ENCODE data around the gene MISP3.

Gene MISP3

GRCh38 chr19:14061081-14061749 lies 11.4 kb upstream of the MISP3 start:
- no peaks in the 10 kb centered on the region for H3K9me3 ChIP-seq (ENCODE audit: control insufficient read depth in 1 of 2, low read length in 2 of 2)
- H3K27me3 ChIP-seq (ENCODE audit: control insufficient read depth in 1 of 2, insufficient read depth in 2 of 2, low read length in 2 of 2) = peaks cover 11 to 22% of the 10 kb centered on the region in 2 donors
- H3K4me1 ChIP-seq (ENCODE audit: control insufficient read depth in 1 of 2, insufficient read depth in 2 of 2, low read length in 2 of 2) = peaks cover 20 to 21% of the 10 kb centered on the region in 2 donors
- H3K36me3 ChIP-seq (ENCODE audit: control insufficient read depth in 1 of 2, insufficient read depth in 2 of 2, low read length in 2 of 2) = no peaks in the 10 kb centered on the region
- H3K4me3 ChIP-seq (ENCODE audit: low read depth in 1 of 2, low read length in 2 of 2) = peak overlapping the region in 1 of 2 donors; percentile 55
- H3K27ac ChIP-seq (ENCODE audit: low read depth, low read length) = no peak overlapping the region
- no peak overlapping the region for H3K9ac ChIP-seq (ENCODE audit: low read depth in 1 of 2, low read length in 2 of 2)

GRCh38 chr19:14061751-14062557 lies 10.6 kb upstream of the MISP3 start, which contains the start of gene PALM3:
PALM3 (minus strand) TSS chr19:14062076; CDS start chr19:14061980, 96 bp downstream.
- H3K27ac ChIP-seq (ENCODE audit: low read depth, low read length) = no peak within 1 kb of the TSS
- peak within 1 kb of the TSS in 1 of 2 donors; percentile 55 for H3K4me3 ChIP-seq (ENCODE audit: low read depth in 1 of 2, low read length in 2 of 2)
- no peak within 1 kb of the TSS for H3K9ac ChIP-seq (ENCODE audit: low read depth in 1 of 2, low read length in 2 of 2)
- no peaks in the 10 kb centered on the region for H3K9me3 ChIP-seq (ENCODE audit: control insufficient read depth in 1 of 2, low read length in 2 of 2)
- no peaks in the 10 kb centered on the region for H3K36me3 ChIP-seq (ENCODE audit: control insufficient read depth in 1 of 2, insufficient read depth in 2 of 2, low read length in 2 of 2)
- peaks cover 20 to 21% of the 10 kb centered on the region in 2 donors for H3K4me1 ChIP-seq (ENCODE audit: control insufficient read depth in 1 of 2, insufficient read depth in 2 of 2, low read length in 2 of 2)
- peaks cover 11 to 22% of the 10 kb centered on the region in 2 donors for H3K27me3 ChIP-seq (ENCODE audit: control insufficient read depth in 1 of 2, insufficient read depth in 2 of 2, low read length in 2 of 2)

GRCh38 chr19:14062558-14062855 lies 10.1 kb upstream of the MISP3 start:
- H3K9me3 ChIP-seq (ENCODE audit: control insufficient read depth in 1 of 2, low read length in 2 of 2) = no peaks in the 10 kb centered on the region
- peaks cover 11 to 22% of the 10 kb centered on the region in 2 donors for H3K27me3 ChIP-seq (ENCODE audit: control insufficient read depth in 1 of 2, insufficient read depth in 2 of 2, low read length in 2 of 2)
- H3K27ac ChIP-seq (ENCODE audit: low read depth, low read length) = no peak overlapping the region
- H3K36me3 ChIP-seq (ENCODE audit: control insufficient read depth in 1 of 2, insufficient read depth in 2 of 2, low read length in 2 of 2) = no peaks in the 10 kb centered on the region
- H3K4me3 ChIP-seq (ENCODE audit: low read depth in 1 of 2, low read length in 2 of 2) = no peak overlapping the region
- H3K4me1 ChIP-seq (ENCODE audit: control insufficient read depth in 1 of 2, insufficient read depth in 2 of 2, low read length in 2 of 2) = peaks cover 20 to 21% of the 10 kb centered on the region in 2 donors
- H3K9ac ChIP-seq (ENCODE audit: low read depth in 1 of 2, low read length in 2 of 2) = no peak overlapping the region

- Histone ChIP-seq H3K36me3 (ENCODE audit: control insufficient read depth in 1 of 2, insufficient read depth in 2 of 2, low read length in 2 of 2) (no peaks in the 10 kb centered on the region), H3K9ac (ENCODE audit: low read depth in 1 of 2, low read length in 2 of 2) (no peak overlapping the region), H3K27ac (ENCODE audit: low read depth, low read length) (no peak overlapping the region), H3K27me3 (ENCODE audit: control insufficient read depth in 1 of 2, insufficient read depth in 2 of 2, low read length in 2 of 2) (peaks cover 9 to 19% of the 10 kb centered on the region in 2 donors), H3K9me3 (ENCODE audit: control insufficient read depth in 1 of 2, low read length in 2 of 2) (no peaks in the 10 kb centered on the region), H3K4me3 (ENCODE audit: low read depth in 1 of 2, low read length in 2 of 2) (no peak overlapping the region), H3K4me1 (ENCODE audit: control insufficient read depth in 1 of 2, insufficient read depth in 2 of 2, low read length in 2 of 2) (peaks cover 18 to 21% of the 10 kb centered on the region in 2 donors)
These were observed 9.5 kb upstream of the MISP3 start for GRCh38 chr19:14063105-14063504.

- no peaks in the 10 kb centered on the region for H3K9me3 ChIP-seq (ENCODE audit: control insufficient read depth in 1 of 2, low read length in 2 of 2)
- no peaks in the 10 kb centered on the region for H3K36me3 ChIP-seq (ENCODE audit: control insufficient read depth in 1 of 2, insufficient read depth in 2 of 2, low read length in 2 of 2)
- H3K9ac ChIP-seq (ENCODE audit: low read depth in 1 of 2, low read length in 2 of 2) = no peak overlapping the region
- H3K4me1 ChIP-seq (ENCODE audit: control insufficient read depth in 1 of 2, insufficient read depth in 2 of 2, low read length in 2 of 2) = peaks cover 9 to 11% of the 10 kb centered on the region in 2 donors
- no peak overlapping the region for H3K4me3 ChIP-seq (ENCODE audit: low read depth in 1 of 2, low read length in 2 of 2)
- no peak overlapping the region for H3K27ac ChIP-seq (ENCODE audit: low read depth, low read length)
- H3K27me3 ChIP-seq (ENCODE audit: control insufficient read depth in 1 of 2, insufficient read depth in 2 of 2, low read length in 2 of 2) = no peaks in the 10 kb centered on the region
These were observed 6.5 kb upstream of the MISP3 start for GRCh38 chr19:14066134-14066533.

- H3K27ac ChIP-seq (ENCODE audit: low read depth, low read length) = no peak overlapping the region
- H3K4me1 ChIP-seq (ENCODE audit: control insufficient read depth in 1 of 2, insufficient read depth in 2 of 2, low read length in 2 of 2) = peaks cover 3 to 26% of the 10 kb centered on the region in 2 donors
- H3K9ac ChIP-seq (ENCODE audit: low read depth in 1 of 2, low read length in 2 of 2) = no peak overlapping the region
- no peaks in the 10 kb centered on the region for H3K27me3 ChIP-seq (ENCODE audit: control insufficient read depth in 1 of 2, insufficient read depth in 2 of 2, low read length in 2 of 2)
- H3K4me3 ChIP-seq (ENCODE audit: low read depth in 1 of 2, low read length in 2 of 2) = no peak overlapping the region
- H3K36me3 ChIP-seq (ENCODE audit: control insufficient read depth in 1 of 2, insufficient read depth in 2 of 2, low read length in 2 of 2) = no peaks in the 10 kb centered on the region
- no peaks in the 10 kb centered on the region for H3K9me3 ChIP-seq (ENCODE audit: control insufficient read depth in 1 of 2, low read length in 2 of 2)
These were observed 2.1 kb upstream of the MISP3 start for GRCh38 chr19:14070268-14071050.

GRCh38 chr19:14073261-14073924 lies 807 bp downstream of the MISP3 start:
- peak overlapping the region; percentile 97 for H3K27ac ChIP-seq (ENCODE audit: low read depth, low read length)
- H3K4me1 ChIP-seq (ENCODE audit: control insufficient read depth in 1 of 2, insufficient read depth in 2 of 2, low read length in 2 of 2) = peaks cover 3 to 27% of the 10 kb centered on the region in 2 donors
- no peaks in the 10 kb centered on the region for H3K36me3 ChIP-seq (ENCODE audit: control insufficient read depth in 1 of 2, insufficient read depth in 2 of 2, low read length in 2 of 2)
- H3K9ac ChIP-seq (ENCODE audit: low read depth in 1 of 2, low read length in 2 of 2) = peak overlapping the region; percentile 94 to 98
- H3K4me3 ChIP-seq (ENCODE audit: low read depth in 1 of 2, low read length in 2 of 2) = peak overlapping the region; percentile 78 to 97
- no peaks in the 10 kb centered on the region for H3K27me3 ChIP-seq (ENCODE audit: control insufficient read depth in 1 of 2, insufficient read depth in 2 of 2, low read length in 2 of 2)
- no peaks in the 10 kb centered on the region for H3K9me3 ChIP-seq (ENCODE audit: control insufficient read depth in 1 of 2, low read length in 2 of 2)

GRCh38 chr19:14073925-14074838 lies 1.6 kb downstream of the MISP3 start:
- H3K9ac ChIP-seq (ENCODE audit: low read depth in 1 of 2, low read length in 2 of 2) = peak overlapping the region; percentile 94 to 98
- no peaks in the 10 kb centered on the region for H3K36me3 ChIP-seq (ENCODE audit: control insufficient read depth in 1 of 2, insufficient read depth in 2 of 2, low read length in 2 of 2)
- H3K4me1 ChIP-seq (ENCODE audit: control insufficient read depth in 1 of 2, insufficient read depth in 2 of 2, low read length in 2 of 2) = peaks cover 3 to 27% of the 10 kb centered on the region in 2 donors
- H3K9me3 ChIP-seq (ENCODE audit: control insufficient read depth in 1 of 2, low read length in 2 of 2) = no peaks in the 10 kb centered on the region
- peak overlapping the region; percentile 93 for H3K27ac ChIP-seq (ENCODE audit: low read depth, low read length)
- peak overlapping the region; percentile 67 to 97 for H3K4me3 ChIP-seq (ENCODE audit: low read depth in 1 of 2, low read length in 2 of 2)
- H3K27me3 ChIP-seq (ENCODE audit: control insufficient read depth in 1 of 2, insufficient read depth in 2 of 2, low read length in 2 of 2) = no peaks in the 10 kb centered on the region

GRCh38 chr19:14078411-14078810 lies 5.8 kb downstream of the MISP3 start:
- no peak overlapping the region for H3K9ac ChIP-seq (ENCODE audit: low read depth in 1 of 2, low read length in 2 of 2)
- H3K27ac ChIP-seq (ENCODE audit: low read depth, low read length) = no peak overlapping the region
- H3K36me3 ChIP-seq (ENCODE audit: control insufficient read depth in 1 of 2, insufficient read depth in 2 of 2, low read length in 2 of 2) = no peaks in the 10 kb centered on the region
- H3K4me1 ChIP-seq (ENCODE audit: control insufficient read depth in 1 of 2, insufficient read depth in 2 of 2, low read length in 2 of 2) = peaks cover 10 to 33% of the 10 kb centered on the region in 2 donors
- H3K9me3 ChIP-seq (ENCODE audit: control insufficient read depth in 1 of 2, low read length in 2 of 2) = no peaks in the 10 kb centered on the region
- no peak overlapping the region for H3K4me3 ChIP-seq (ENCODE audit: low read depth in 1 of 2, low read length in 2 of 2)
- H3K27me3 ChIP-seq (ENCODE audit: control insufficient read depth in 1 of 2, insufficient read depth in 2 of 2, low read length in 2 of 2) = no peaks in the 10 kb centered on the region
